ENCODE results near the gene DUSP9. TPM values are rescaled to one million over a fixed set of nuclear protein-coding genes. Genes with fewer than 3 reads are reported as not detected.
A peak's percentile ranks its signal among the peaks of the same experiment; 100 is the strongest.

The DUSP9 gene
- total RNA-seq, 1 donor from 2014 or later = not detected

DNA sequence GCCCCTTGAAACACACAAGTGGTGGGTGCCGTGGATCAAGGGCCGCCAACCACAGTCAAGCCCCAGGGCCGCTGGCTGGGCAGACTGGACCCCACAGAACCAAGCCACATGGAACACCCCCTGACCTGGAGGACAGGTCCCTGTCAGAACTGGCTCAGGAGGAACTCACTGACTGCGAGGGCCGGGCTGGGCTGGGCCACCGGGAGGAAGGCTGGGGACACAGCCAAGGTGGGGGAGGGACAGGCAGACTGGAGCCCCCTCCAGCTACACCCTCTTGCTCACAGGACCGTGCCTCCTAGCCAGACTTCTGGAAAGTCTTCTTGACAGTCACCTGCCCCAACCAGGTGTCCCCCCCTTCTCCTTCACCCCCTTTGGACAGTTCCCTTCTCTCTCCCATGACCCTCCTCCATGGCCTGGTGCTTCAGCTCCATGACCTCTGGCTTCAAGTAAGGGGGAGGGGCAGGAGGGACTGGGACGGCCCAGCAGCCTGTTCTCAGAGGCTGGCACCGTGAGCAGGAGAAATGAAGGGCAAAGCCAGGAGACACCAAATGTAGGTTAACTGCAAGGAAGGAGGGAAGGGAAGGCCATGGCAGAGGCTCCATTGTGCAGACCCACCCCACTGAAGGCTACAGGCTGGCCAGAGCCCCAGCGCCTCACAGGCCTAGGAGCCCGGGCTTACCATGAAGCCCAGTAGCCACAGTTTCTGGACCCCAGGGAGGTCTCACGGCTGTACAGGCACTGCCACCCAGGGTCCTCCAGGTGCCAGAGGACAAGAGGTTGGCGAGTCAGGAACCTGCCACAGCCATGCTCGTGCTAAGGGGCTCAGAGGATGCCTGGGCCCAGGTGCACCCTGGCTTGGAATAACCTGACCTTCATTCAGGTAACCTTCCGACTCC lies 22.6 kb upstream of the DUSP9 start:
- H3K4me1 ChIP-seq = no peaks in the 10 kb centered on the region
- DNase-seq (no peak), ATAC-seq (no peak)
- no peaks in the 10 kb centered on the region for H3K9me3 ChIP-seq
- H3K27ac ChIP-seq = no peak overlapping the region
- TF ChIP-seq, protein P1, sequence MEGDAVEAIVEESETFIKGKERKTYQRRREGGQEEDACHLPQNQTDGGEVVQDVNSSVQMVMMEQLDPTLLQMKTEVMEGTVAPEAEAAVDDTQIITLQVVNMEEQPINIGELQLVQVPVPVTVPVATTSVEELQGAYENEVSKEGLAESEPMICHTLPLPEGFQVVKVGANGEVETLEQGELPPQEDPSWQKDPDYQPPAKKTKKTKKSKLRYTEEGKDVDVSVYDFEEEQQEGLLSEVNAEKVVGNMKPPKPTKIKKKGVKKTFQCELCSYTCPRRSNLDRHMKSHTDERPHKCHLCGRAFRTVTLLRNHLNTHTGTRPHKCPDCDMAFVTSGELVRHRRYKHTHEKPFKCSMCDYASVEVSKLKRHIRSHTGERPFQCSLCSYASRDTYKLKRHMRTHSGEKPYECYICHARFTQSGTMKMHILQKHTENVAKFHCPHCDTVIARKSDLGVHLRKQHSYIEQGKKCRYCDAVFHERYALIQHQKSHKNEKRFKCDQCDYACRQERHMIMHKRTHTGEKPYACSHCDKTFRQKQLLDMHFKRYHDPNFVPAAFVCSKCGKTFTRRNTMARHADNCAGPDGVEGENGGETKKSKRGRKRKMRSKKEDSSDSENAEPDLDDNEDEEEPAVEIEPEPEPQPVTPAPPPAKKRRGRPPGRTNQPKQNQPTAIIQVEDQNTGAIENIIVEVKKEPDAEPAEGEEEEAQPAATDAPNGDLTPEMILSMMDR (IDR thresholded peaks at IDR 0.05) = no peak
- H3K36me3 ChIP-seq = no peaks in the 10 kb centered on the region
- no peaks in the 10 kb centered on the region for H3K27me3 ChIP-seq
- no peak overlapping the region for H3K4me3 ChIP-seq
- intact Hi-C loops (cut with DNase I) = no loop called here

DNA sequence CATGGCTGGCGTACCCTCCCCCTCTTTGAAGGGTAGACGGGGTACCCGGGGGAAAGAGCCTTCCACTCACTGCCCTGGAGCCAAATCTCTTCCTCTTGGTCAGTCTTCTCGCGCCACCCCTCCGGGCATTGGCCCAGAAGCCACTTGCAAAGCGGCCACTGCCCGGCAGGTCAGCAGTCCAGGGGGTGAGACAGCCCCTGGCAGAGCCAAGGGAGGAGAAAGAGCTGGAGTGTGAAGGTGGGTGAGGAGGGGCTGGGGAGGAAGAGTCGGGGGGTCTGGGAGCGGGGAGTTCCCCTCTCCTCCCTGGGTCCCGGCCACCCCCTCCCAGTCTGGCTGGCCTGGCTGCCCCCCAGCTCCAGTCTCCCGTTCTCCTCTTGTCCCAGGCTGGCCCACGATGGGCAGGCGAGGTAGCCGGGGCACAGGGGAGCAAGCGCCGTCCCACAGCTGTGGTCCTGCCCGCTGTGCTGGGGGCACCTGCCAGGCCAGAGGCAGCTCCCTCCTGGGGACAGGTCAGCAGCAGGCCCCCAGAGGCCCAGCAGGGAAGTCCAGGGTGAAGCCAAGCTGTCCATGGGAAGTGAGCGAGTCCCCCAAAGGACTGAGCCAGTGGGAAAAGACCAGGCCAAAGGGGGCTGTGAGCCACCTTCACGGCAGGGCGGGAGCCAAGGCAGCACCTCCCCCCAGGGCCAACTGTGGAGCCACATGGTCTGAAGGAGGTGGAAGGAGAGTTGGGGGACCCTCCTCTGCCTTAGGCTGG lies 21.6 kb upstream of the DUSP9 start:
- H3K36me3 ChIP-seq = no peaks in the 10 kb centered on the region
- TF ChIP-seq, protein P1 (IDR thresholded peaks at IDR 0.05) = no peak
- no peak overlapping the region for H3K27ac ChIP-seq
- no peaks in the 10 kb centered on the region for H3K9me3 ChIP-seq
- H3K4me1 ChIP-seq = no peaks in the 10 kb centered on the region
- no peaks in the 10 kb centered on the region for H3K27me3 ChIP-seq
- H3K4me3 ChIP-seq = no peak overlapping the region
- ATAC-seq (no peak), DNase-seq (no peak)
- intact Hi-C loops (cut with DNase I) = no loop called here

DNA sequence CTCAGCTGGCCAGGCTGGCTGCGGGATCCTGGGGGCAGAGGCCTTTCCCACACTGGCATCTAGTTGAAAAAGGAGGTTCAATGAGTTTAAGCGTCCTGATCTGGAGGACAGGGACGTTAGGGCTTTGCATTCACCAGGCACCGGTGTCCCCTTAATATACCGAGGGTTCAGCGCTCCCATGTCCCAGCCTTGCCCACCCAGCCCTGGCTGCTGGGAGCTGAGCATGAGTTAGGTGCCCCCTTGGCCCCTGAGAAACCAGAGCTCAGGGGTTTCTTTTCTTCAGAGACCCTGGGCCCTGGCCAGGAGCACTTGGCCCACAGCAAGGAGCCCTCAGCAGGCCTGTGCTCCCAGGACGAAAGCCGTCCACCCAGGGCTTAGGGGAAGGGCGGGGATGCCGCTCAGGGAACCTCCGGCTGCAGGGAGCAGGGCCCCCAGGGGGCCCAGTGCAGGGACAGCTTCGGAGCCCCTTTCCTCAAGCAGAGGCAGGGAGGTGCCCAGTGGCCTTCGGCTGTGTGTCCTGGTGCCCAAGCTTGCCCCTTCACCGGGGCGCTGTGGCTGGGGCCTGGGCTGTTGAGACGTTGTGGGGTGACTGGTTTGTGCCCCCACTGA lies 20.9 kb upstream of the DUSP9 start:
- no peak for ATAC-seq
- no peak for DNase-seq
- Histone ChIP-seq H3K4me3 (no peak overlapping the region), H3K27me3 (no peaks in the 10 kb centered on the region), H3K4me1 (no peaks in the 10 kb centered on the region), H3K36me3 (no peaks in the 10 kb centered on the region), H3K9me3 (no peaks in the 10 kb centered on the region), H3K27ac (no peak overlapping the region)
- TF ChIP-seq, protein P1 (IDR thresholded peaks at IDR 0.05) = no peak
- intact Hi-C loops (cut with DNase I) = no loop called here

DNA sequence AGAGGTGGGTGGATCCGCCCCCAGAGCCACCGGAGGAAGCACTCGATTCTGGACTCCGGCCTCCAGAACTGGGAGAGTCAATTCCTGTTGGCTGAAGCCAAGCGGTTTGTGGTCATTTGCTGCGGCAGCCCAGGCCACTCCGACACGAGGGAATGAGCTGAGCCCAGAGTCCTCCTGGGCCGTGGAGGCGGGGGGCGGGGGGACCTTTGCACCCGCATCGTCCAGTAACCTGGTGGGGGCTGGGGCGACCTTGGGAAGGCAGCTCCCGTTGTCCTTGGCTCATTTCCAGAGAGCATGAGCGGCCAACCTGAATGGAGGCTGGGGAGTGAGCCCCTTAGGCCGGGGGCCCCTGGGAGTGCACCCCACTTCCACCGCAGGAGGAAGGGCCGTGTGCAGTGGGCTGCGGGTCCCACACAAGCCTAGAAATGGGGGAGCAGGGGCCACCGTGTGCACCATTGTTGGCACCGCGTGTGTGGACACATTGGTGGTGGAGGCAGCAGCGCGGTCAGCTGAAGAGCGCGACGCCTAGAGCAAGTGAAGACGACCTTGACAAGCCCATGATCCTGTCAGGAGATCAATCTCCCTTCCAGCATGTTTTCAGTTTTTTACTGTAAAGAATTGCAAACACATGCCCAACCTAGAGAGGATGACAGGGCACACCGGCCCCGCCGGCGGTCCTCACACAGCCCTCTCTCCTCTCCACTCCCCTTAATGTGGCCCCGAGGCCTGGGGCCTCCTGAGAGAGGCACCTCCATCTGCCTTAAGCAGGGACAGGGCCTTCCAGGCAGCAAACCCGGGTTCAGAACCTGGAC lies 19.9 kb upstream of the DUSP9 start:
- Histone ChIP-seq H3K27me3 (no peaks in the 10 kb centered on the region), H3K4me3 (no peak overlapping the region), H3K9me3 (no peaks in the 10 kb centered on the region), H3K4me1 (no peaks in the 10 kb centered on the region), H3K27ac (no peak overlapping the region), H3K36me3 (no peaks in the 10 kb centered on the region)
- ATAC-seq (no peak), DNase-seq (no peak)
- intact Hi-C loops (cut with DNase I) = no loop called here
- TF ChIP-seq, protein P1 (IDR thresholded peaks at IDR 0.05) = no peak

DNA sequence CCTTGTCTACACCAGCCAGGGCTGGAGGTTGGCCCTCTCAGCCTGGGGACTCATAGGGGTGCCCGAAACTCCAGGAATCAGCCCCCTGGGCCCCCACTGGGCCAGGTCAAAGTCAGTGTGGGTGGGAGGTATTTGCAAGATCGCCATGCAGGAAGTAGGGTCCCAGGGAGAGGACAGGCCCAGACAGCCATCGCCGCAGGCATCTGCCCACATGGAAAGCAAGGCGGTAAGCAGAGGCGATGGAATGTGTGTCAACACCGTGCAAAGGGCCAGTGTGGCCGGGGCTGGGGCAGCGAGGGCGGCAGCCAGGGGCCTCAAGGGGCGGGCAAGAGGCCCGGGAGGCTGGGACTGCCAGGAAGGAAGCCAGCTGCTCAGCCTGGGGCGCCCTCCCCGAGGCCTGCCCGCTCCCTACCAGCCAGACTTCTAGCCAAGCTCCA lies 19.3 kb upstream of the DUSP9 start:
- Histone ChIP-seq H3K4me1 (no peaks in the 10 kb centered on the region), H3K9me3 (no peaks in the 10 kb centered on the region), H3K27ac (no peak overlapping the region), H3K27me3 (no peaks in the 10 kb centered on the region), H3K4me3 (no peak overlapping the region), H3K36me3 (no peaks in the 10 kb centered on the region)
- TF ChIP-seq, protein P1 (IDR thresholded peaks at IDR 0.05) = no peak
- ATAC-seq (peak; percentile 84), DNase-seq (peak; percentile 72)
- intact Hi-C loops (cut with DNase I) = no loop called here
